HFF-Myc (cell line): Measurements from ENCODE around the gene ISCU.
A peak's percentile ranks its signal among the peaks of the same experiment; 100 is the strongest.

Source experiments
- DNase-seq: peaks from one replicate; pipeline ENCODE4 v3.0.0-alpha.2; 2011; ENCODE audit warnings: low read depth; ENCODE audit errors: extremely low read depth
- H3K4me3 ChIP-seq: replicated peaks from 2 replicates; pipeline ENCODE4 v1.5.1; 2011; ENCODE audit warnings: low read depth, mild to moderate bottlenecking, control low read depth, low read length
- CTCF ChIP-seq: IDR thresholded peaks from 2 replicates; pipeline ENCODE4 v1.5.1; 2012; ENCODE audit warnings: mild to moderate bottlenecking, low read depth, low read length, control low read depth; ENCODE audit errors: missing control alignments

ISCU gene

GRCh38 chr12:108592033-108592909, 29.9 kb downstream of the ISCU start:
- H3K4me3 ChIP-seq, result no peak overlapping the region
- no peak for TF ChIP-seq CTCF
- no peak for DNase-seq

GRCh38 chr12:108594323-108594903, 32.0 kb downstream of the ISCU start:
- peak overlapping the region; percentile 87 for H3K4me3 ChIP-seq
- no peak for DNase-seq
- no peak for TF ChIP-seq CTCF

DNA sequence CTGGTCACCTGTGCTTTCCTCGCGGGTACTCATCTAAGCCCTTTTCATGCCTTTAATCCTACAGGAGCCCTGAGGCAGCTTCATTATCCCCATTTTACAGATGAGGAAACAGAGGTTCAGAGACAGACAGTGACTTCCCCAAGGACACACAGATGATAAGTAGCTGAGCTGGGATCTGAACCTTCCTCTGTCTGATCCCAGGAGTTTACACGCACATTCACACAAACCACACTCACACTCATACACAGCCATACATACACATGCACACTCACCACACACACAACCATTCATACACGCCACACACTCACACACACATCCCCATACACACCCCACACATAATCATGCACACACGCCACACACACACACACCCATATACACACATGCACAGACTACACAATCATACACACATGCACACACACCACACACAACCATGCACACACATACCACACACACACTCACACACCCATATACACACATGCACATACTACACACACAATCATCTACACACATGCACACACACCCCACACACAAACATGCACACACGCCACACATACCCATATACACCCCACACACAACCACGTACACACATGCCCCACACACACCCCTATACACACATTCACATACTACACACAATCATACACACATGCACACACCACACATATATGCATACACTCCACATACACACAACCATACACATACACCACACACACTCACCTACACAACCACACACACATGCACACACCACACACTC, 32.7 kb downstream of the ISCU start:
- TF ChIP-seq CTCF, result no peak
- H3K4me3 ChIP-seq, result peak overlapping the region; percentile 87
- DNase-seq, result no peak

DNA sequence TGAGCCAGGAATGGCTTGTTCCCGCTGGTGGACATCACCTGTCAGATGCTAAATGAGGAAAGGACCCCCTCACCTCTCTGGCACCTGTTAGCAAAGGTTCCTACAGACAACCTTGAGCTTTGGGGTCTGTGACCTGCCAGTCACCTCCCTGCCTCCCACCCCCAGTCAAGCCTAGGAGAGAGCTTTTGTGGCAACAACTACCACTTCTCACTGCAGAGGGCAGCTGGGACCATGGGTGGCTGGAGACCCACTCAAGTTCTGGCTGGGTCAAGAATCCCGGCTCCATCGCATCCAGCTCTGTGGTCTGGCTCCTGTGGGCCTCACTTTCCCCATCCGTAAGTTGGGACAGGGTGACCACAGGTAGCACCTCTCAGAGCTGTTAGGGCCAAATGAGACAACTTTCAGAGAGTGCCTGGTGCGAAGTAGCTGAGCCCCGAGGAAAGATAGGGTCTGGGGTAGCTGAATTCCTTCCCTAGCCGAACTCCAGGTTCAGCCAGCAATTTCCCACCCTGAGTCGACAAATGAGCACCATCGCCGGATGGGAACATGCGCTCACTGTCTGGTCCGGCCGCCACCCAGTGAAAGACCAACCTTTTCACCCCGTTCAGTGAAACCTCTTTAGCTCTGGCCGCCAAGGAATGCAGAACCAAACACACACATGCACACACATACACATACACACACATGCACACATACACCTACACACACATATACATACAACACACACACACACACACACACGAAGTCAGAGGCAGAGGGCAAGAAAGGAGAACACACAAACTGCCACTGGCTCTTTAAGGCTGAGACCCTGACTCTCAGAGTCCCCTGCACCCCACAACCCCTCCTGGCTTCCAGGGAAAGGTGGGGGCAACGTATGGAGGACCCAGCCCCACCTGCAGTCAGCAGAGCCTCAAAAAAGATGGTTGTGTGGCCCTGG, 33.6 kb downstream of the ISCU start:
- no peak for DNase-seq
- peak overlapping the region; percentile 87 for H3K4me3 ChIP-seq
- TF ChIP-seq CTCF, result no peak

- no peak for DNase-seq
- TF ChIP-seq CTCF, result no peak
- peak overlapping the region; percentile 87 for H3K4me3 ChIP-seq
Measured at GRCh38 chr12:108596854-108597558, 34.6 kb downstream of the ISCU start.
